Measurements from ENCODE around the gene DNAH2. TPM values are rescaled to one million over a fixed set of nuclear protein-coding genes. Genes with fewer than 3 reads are reported as not detected.

The DNAH2 gene
- total and polyA plus RNA-seq, 2 of the 13 experiments (the other 11 are each of a cell fraction or from before 2014, with no cell fraction given), result not detected

- TF ChIP-seq ZXDC (CRISPR knock-in tag; IDR thresholded peaks at IDR 0.05) (no peak), REXO4 (CRISPR knock-in tag; IDR thresholded peaks at IDR 0.05; ENCODE audit: borderline replicate concordance) (no peak), ZBTB26 (CRISPR knock-in tag; IDR thresholded peaks at IDR 0.05; ENCODE audit: borderline replicate concordance) (no peak), ZSCAN29 (CRISPR knock-in tag; conservative IDR thresholded peaks at IDR 0.05) (no peak), FOXC1 (CRISPR knock-in tag; IDR thresholded peaks at IDR 0.05; ENCODE audit: borderline replicate concordance) (no peak), ZNF7 (CRISPR knock-in tag; IDR thresholded peaks at IDR 0.05) (no peak), ARID4A (CRISPR knock-in tag; IDR thresholded peaks at IDR 0.05; ENCODE audit: borderline replicate concordance) (no peak), NAIF1 (CRISPR knock-in tag; IDR thresholded peaks at IDR 0.05; ENCODE audit: borderline replicate concordance) (no peak), HCFC1 (IDR thresholded peaks at IDR 0.05; ENCODE audit: low read depth, low read length) (no peak), SIN3A (IDR thresholded peaks at IDR 0.05; ENCODE audit: borderline replicate concordance, low read depth, low read length) (no peak), MAFF (IDR thresholded peaks at IDR 0.05; ENCODE audit: low read depth, low read length) (no peak), PCBP1 (IDR thresholded peaks at IDR 0.05; ENCODE audit: borderline replicate concordance, low read depth, low read length) (no peak), JUNB (CRISPR knock-in tag; IDR thresholded peaks at IDR 0.05; ENCODE audit: borderline replicate concordance) (no peak), MXI1 (IDR thresholded peaks at IDR 0.05; ENCODE audit: borderline replicate concordance, low read depth, low read length) (no peak), U2AF1 (optimal IDR thresholded peaks at IDR 0.05; ENCODE audit: low read depth, low read length) (no peak)
Observed at GRCh38 chr17:7755095-7755890, 37.7 kb downstream of the DNAH2 start (continued).
